GM18526 (cell line): ENCODE data around the gene PIEZO2.

Experiments
- POLR2A ChIP-seq: IDR thresholded peaks from 3 replicates; pipeline ENCODE4 v1.6.1; 2011; ENCODE audit not compliant: insufficient read length; ENCODE audit errors: extremely low read depth

Gene PIEZO2

GRCh38 chr18:11155034-11155759, 5.8 kb upstream of the PIEZO2 start:
- TF ChIP-seq POLR2A, result no peak

- no peak for TF ChIP-seq POLR2A
Measured at GRCh38 chr18:11154368-11154989, 5.1 kb upstream of the PIEZO2 start.

GRCh38 chr18:11153097-11153496, 3.7 kb upstream of the PIEZO2 start:
- no peak for TF ChIP-seq POLR2A

GRCh38 chr18:11150271-11150615, 874 bp upstream of the PIEZO2 start:
- no peak for TF ChIP-seq POLR2A

GRCh38 chr18:11148680-11149440, 509 bp downstream of the PIEZO2 start:
- TF ChIP-seq POLR2A, result no peak

- TF ChIP-seq POLR2A, result no peak
Measured at GRCh38 chr18:11147962-11148679, 1.2 kb downstream of the PIEZO2 start.

GRCh38 chr18:11147371-11147951, 1.9 kb downstream of the PIEZO2 start:
- TF ChIP-seq POLR2A, result no peak

- no peak for TF ChIP-seq POLR2A
Measured at GRCh38 chr18:11146947-11147345, 2.4 kb downstream of the PIEZO2 start.

GRCh38 chr18:11146238-11146946, 3.0 kb downstream of the PIEZO2 start:
- TF ChIP-seq POLR2A, result no peak

GRCh38 chr18:11145413-11146191, 3.8 kb downstream of the PIEZO2 start:
- no peak for TF ChIP-seq POLR2A

GRCh38 chr18:11137400-11137799, 12.0 kb downstream of the PIEZO2 start:
- no peak for TF ChIP-seq POLR2A

- no peak for TF ChIP-seq POLR2A
Measured at GRCh38 chr18:11136241-11136640, 13.1 kb downstream of the PIEZO2 start.

- TF ChIP-seq POLR2A, result no peak
Measured at GRCh38 chr18:11134940-11135339, 14.4 kb downstream of the PIEZO2 start.
